ENCODE measurements around the gene NHERF1. TPM values are rescaled to one million over a fixed set of nuclear protein-coding genes. Genes with fewer than 3 reads are reported as not detected.

Gene NHERF1
- total RNA-seq, 2 experiments from 2014 or later = 70.8 to 77.6 TPM

GRCh38 chr17:74722782-74723181, 25.6 kb upstream of the NHERF1 start:
- no peaks in the 10 kb centered on the region for H3K36me3 Mint-ChIP-seq (ENCODE audit: low read depth)
- CTCF ChIA-PET = interaction anchor here (1.0 to 1.1 kb wide), 2 partner anchors 14 to 66 kb away, joined by 3 to 4 read pairs; partner anchors contain the start of gene RAB37
- no peak for DNase-seq
- intact Hi-C loops (cut with micrococcal nuclease) = no loop called here
- H3K27ac Mint-ChIP-seq = no peak overlapping the region
- no peak overlapping the region for H3K4me3 Mint-ChIP-seq
- H3K9me3 Mint-ChIP-seq = no peaks in the 10 kb centered on the region
- no peaks in the 10 kb centered on the region for H3K27me3 Mint-ChIP-seq (ENCODE audit: low read depth)
- no peaks in the 10 kb centered on the region for H3K4me1 Mint-ChIP-seq (ENCODE audit: low read depth)

- Mint-ChIP-seq H3K4me3 (no peak overlapping the region), H3K9me3 (no peaks in the 10 kb centered on the region), H3K27ac (no peak overlapping the region), H3K36me3 (ENCODE audit: low read depth) (no peaks in the 10 kb centered on the region), H3K27me3 (ENCODE audit: low read depth) (no peaks in the 10 kb centered on the region), H3K4me1 (ENCODE audit: low read depth) (no peaks in the 10 kb centered on the region)
- CTCF ChIA-PET = no interaction called here
- no peak for DNase-seq
- intact Hi-C loops (cut with micrococcal nuclease) = no loop called here
Measured at GRCh38 chr17:74723891-74724290, 24.5 kb upstream of the NHERF1 start.

- H3K27ac Mint-ChIP-seq = no peak overlapping the region
- no peaks in the 10 kb centered on the region for H3K36me3 Mint-ChIP-seq (ENCODE audit: low read depth)
- DNase-seq = no peak
- CTCF ChIA-PET = interaction anchor here (0.6 to 1.3 kb wide), 4 partner anchors 13 to 288 kb away, joined by 3 to 6 read pairs (median 3); no protein-coding TSS in a partner anchor
- H3K9me3 Mint-ChIP-seq = no peaks in the 10 kb centered on the region
- no peaks in the 10 kb centered on the region for H3K4me1 Mint-ChIP-seq (ENCODE audit: low read depth)
- intact Hi-C loops (cut with micrococcal nuclease) = no loop called here
- no peaks in the 10 kb centered on the region for H3K27me3 Mint-ChIP-seq (ENCODE audit: low read depth)
- H3K4me3 Mint-ChIP-seq = no peak overlapping the region
Measured at GRCh38 chr17:74725111-74725510, 23.3 kb upstream of the NHERF1 start.

GRCh38 chr17:74728033-74728701, 20.3 kb upstream of the NHERF1 start:
- no peak overlapping the region for H3K27ac Mint-ChIP-seq
- H3K9me3 Mint-ChIP-seq = no peaks in the 10 kb centered on the region
- H3K4me1 Mint-ChIP-seq (ENCODE audit: low read depth) = peaks cover 3% of the 10 kb centered on the region
- intact Hi-C loops (cut with micrococcal nuclease) = no loop called here
- no peak for DNase-seq
- CTCF ChIA-PET = no interaction called here
- H3K27me3 Mint-ChIP-seq (ENCODE audit: low read depth) = no peaks in the 10 kb centered on the region
- no peaks in the 10 kb centered on the region for H3K36me3 Mint-ChIP-seq (ENCODE audit: low read depth)
- no peak overlapping the region for H3K4me3 Mint-ChIP-seq

- DNase-seq = no peak
- Mint-ChIP-seq H3K4me3 (no peak overlapping the region), H3K27ac (no peak overlapping the region), H3K4me1 (ENCODE audit: low read depth) (peaks cover 3% of the 10 kb centered on the region), H3K36me3 (ENCODE audit: low read depth) (no peaks in the 10 kb centered on the region), H3K27me3 (ENCODE audit: low read depth) (no peaks in the 10 kb centered on the region), H3K9me3 (no peaks in the 10 kb centered on the region)
- CTCF ChIA-PET = interaction anchor here (0.6 kb wide), 1 partner anchor 11 kb away, joined by 4 read pairs; no protein-coding TSS in a partner anchor
- intact Hi-C loops (cut with micrococcal nuclease) = no loop called here
Measured at GRCh38 chr17:74728702-74729075, 19.7 kb upstream of the NHERF1 start.

- H3K4me1 Mint-ChIP-seq (ENCODE audit: low read depth) = peaks cover 3% of the 10 kb centered on the region
- no peak for DNase-seq
- H3K27ac Mint-ChIP-seq = no peak overlapping the region
- H3K4me3 Mint-ChIP-seq = no peak overlapping the region
- no peaks in the 10 kb centered on the region for H3K9me3 Mint-ChIP-seq
- no peaks in the 10 kb centered on the region for H3K27me3 Mint-ChIP-seq (ENCODE audit: low read depth)
- CTCF ChIA-PET = no interaction called here
- no peaks in the 10 kb centered on the region for H3K36me3 Mint-ChIP-seq (ENCODE audit: low read depth)
- intact Hi-C loops (cut with micrococcal nuclease) = no loop called here
Measured at GRCh38 chr17:74729368-74729767, 19.1 kb upstream of the NHERF1 start.

GRCh38 chr17:74729866-74730265, 18.6 kb upstream of the NHERF1 start:
- CTCF ChIA-PET = no interaction called here
- no peak overlapping the region for H3K4me3 Mint-ChIP-seq
- H3K36me3 Mint-ChIP-seq (ENCODE audit: low read depth) = no peaks in the 10 kb centered on the region
- H3K27me3 Mint-ChIP-seq (ENCODE audit: low read depth) = no peaks in the 10 kb centered on the region
- H3K27ac Mint-ChIP-seq = no peak overlapping the region
- intact Hi-C loops (cut with micrococcal nuclease) = no loop called here
- H3K4me1 Mint-ChIP-seq (ENCODE audit: low read depth) = peaks cover 3% of the 10 kb centered on the region
- no peaks in the 10 kb centered on the region for H3K9me3 Mint-ChIP-seq
- no peak for DNase-seq

- DNase-seq = peak; percentile 25
- Mint-ChIP-seq H3K4me1 (ENCODE audit: low read depth) (peaks cover 3% of the 10 kb centered on the region), H3K27ac (no peak overlapping the region), H3K9me3 (no peaks in the 10 kb centered on the region), H3K27me3 (ENCODE audit: low read depth) (no peaks in the 10 kb centered on the region), H3K4me3 (no peak overlapping the region), H3K36me3 (ENCODE audit: low read depth) (no peaks in the 10 kb centered on the region)
- intact Hi-C loops (cut with micrococcal nuclease) = no loop called here
- CTCF ChIA-PET = no interaction called here
Measured at GRCh38 chr17:74730491-74731346, 17.7 kb upstream of the NHERF1 start.

- intact Hi-C loops (cut with micrococcal nuclease) = no loop called here
- Mint-ChIP-seq H3K9me3 (no peaks in the 10 kb centered on the region), H3K27me3 (ENCODE audit: low read depth) (no peaks in the 10 kb centered on the region), H3K27ac (no peak overlapping the region), H3K36me3 (ENCODE audit: low read depth) (no peaks in the 10 kb centered on the region), H3K4me1 (ENCODE audit: low read depth) (peaks cover 5% of the 10 kb centered on the region), H3K4me3 (no peak overlapping the region)
- CTCF ChIA-PET = no interaction called here
- DNase-seq = no peak
Measured at GRCh38 chr17:74731347-74731605, 17.2 kb upstream of the NHERF1 start.

GRCh38 chr17:74732042-74732867, 16.2 kb upstream of the NHERF1 start:
- Mint-ChIP-seq H3K4me1 (ENCODE audit: low read depth) (peaks cover 8% of the 10 kb centered on the region), H3K27ac (no peak overlapping the region), H3K4me3 (no peak overlapping the region), H3K36me3 (ENCODE audit: low read depth) (no peaks in the 10 kb centered on the region), H3K9me3 (no peaks in the 10 kb centered on the region), H3K27me3 (ENCODE audit: low read depth) (no peaks in the 10 kb centered on the region)
- CTCF ChIA-PET = interaction anchor here (0.5 kb wide), 1 partner anchor 57 kb away, joined by 3 read pairs; no protein-coding TSS in a partner anchor
- intact Hi-C loops (cut with micrococcal nuclease) = no loop called here
- no peak for DNase-seq

GRCh38 chr17:74733365-74734122, 14.9 kb upstream of the NHERF1 start:
- CTCF ChIA-PET = interaction anchor here (1.3 kb wide), 1 partner anchor 76 kb away, joined by 4 read pairs; no protein-coding TSS in a partner anchor
- H3K9me3 Mint-ChIP-seq = no peaks in the 10 kb centered on the region
- H3K27me3 Mint-ChIP-seq (ENCODE audit: low read depth) = no peaks in the 10 kb centered on the region
- H3K36me3 Mint-ChIP-seq (ENCODE audit: low read depth) = no peaks in the 10 kb centered on the region
- no peak overlapping the region for H3K27ac Mint-ChIP-seq
- no peak for DNase-seq
- H3K4me1 Mint-ChIP-seq (ENCODE audit: low read depth) = peaks cover 18% of the 10 kb centered on the region
- intact Hi-C loops (cut with micrococcal nuclease) = no loop called here
- H3K4me3 Mint-ChIP-seq = no peak overlapping the region

GRCh38 chr17:74734256-74734655, 14.2 kb upstream of the NHERF1 start:
- Mint-ChIP-seq H3K27me3 (ENCODE audit: low read depth) (no peaks in the 10 kb centered on the region), H3K27ac (no peak overlapping the region), H3K4me1 (ENCODE audit: low read depth) (peaks cover 25% of the 10 kb centered on the region), H3K4me3 (no peak overlapping the region), H3K9me3 (no peaks in the 10 kb centered on the region), H3K36me3 (ENCODE audit: low read depth) (no peaks in the 10 kb centered on the region)
- intact Hi-C loops (cut with micrococcal nuclease) = no loop called here
- CTCF ChIA-PET = interaction anchor here (0.6 to 1.3 kb wide), 2 partner anchors 77 to 236 kb away, joined by 4 to 6 read pairs; no protein-coding TSS in a partner anchor
- DNase-seq = no peak
